Stimulated activated CD4-positive, alpha-beta T cell treated with anti-CD3 and anti-CD28 coated beads, TNF-alpha, amount 100 ng/mL, for 48 hours (primary cell): ENCODE data around the gene PRKG1.
"Not testable (repeated sequence)": the region's sequence is repeated elsewhere in the genome, so short reads cannot be mapped to it uniquely, and the experiment has no call there.

Experiments
- DNase-seq, 3 donors: peaks; one replicate each; pipeline ENCODE4 v3.0.0-alpha.2; 2020; ENCODE audit warnings: low read depth in 3 of 3

The PRKG1 gene

DNA sequence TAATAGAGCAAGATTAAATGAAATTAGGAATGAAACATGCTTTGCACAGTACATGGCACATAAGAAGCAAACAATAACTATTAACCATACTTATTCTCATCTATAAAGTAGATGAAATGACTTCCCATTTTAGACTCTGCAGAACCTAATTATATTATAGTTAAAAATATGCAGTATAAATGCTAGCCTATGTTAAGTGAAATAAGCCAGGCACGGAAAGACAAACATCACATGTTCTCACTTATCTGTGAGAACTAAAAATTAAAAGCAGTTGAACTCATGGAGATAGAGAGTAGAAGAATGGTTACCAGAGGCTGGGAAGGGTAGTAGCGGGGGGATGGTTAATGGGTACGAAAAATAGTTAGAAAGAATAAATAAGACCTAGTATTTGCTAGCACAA is 247.0 kb downstream of the PRKG1 start:
- DNase-seq: no peak

DNA sequence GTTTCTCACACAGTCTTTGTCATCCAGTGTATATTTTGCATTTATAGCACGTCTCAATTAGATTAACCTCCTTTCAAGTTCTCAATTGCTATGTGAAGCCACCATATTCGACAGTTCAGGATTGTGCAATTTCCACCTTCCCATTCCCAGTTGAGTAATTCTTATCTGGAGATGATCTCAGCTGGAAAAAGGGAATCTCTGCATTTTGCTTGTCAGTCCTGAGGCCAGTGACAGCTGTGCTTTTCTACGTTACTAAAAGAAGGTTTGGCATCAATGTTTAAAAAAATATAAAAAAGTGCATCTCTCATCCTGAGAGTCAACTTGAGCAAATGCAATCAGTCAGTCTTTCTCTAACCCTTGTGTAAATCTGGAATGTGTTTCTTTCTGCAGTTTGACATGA is 247.7 kb downstream of the PRKG1 start:
- DNase-seq: no peak

DNA sequence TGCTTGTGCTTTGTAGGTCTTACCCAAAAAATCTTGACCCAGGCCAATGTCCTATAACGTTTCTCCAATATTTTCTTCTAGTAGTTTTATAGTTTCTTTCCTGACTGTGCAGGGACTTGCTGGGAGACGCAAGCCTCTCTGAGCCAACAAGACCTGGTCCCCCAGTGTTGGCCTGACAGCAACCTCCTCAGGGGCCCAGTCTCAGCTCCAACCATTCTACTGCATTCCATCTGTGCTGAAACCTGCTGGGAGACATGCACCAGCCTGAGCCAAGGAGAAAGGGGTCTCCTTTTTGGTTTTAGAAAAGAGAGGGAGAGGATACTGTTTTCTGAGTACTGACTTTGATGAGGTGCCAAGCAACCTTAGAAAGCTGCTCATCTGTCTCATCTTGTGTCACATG is 251.4 kb downstream of the PRKG1 start:
- no peak for DNase-seq

GRCh38 chr10:51326174-51326573 is 251.9 kb downstream of the PRKG1 start:
- no peak for DNase-seq

DNA sequence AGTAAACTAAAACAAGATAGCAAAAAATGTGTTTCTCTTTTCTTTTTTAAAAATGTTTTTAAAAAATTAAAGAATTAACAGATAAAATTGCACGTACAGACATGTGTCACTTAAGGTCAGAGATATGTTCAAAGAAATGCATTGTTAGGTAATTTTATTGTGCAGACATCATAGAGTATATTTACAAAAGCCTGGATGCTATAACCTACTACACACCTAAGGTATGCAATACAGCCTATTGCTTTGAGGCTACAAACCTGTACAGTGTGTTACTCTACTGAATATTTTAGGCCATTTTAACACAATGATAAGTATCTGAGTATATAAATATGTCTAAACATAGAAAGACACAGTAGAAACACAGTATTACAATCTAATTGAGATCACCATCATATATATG is 253.1 kb downstream of the PRKG1 start:
- DNase-seq: no peak

DNA sequence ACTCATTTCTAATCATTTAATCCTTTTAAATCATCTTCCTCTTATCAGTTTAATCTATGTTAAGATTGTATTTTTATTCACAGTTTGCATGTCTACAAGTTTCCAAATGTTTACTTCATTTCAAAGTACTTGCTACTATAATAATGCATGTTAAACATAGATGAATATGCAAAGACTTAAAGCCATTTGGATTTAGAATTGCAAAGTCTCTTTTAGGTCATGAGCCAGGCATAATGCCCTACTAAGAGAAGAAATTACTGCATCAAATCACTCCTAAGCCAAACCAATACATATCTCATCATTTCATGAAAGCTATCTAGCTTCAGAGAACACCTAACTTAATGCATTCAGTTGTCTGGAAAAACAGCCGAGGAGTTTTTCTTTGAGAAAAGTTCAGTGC is 266.1 kb downstream of the PRKG1 start:
- no peak for DNase-seq

- no peak for DNase-seq
Measured at GRCh38 chr10:51340845-51341610, 266.7 kb downstream of the PRKG1 start.

DNA sequence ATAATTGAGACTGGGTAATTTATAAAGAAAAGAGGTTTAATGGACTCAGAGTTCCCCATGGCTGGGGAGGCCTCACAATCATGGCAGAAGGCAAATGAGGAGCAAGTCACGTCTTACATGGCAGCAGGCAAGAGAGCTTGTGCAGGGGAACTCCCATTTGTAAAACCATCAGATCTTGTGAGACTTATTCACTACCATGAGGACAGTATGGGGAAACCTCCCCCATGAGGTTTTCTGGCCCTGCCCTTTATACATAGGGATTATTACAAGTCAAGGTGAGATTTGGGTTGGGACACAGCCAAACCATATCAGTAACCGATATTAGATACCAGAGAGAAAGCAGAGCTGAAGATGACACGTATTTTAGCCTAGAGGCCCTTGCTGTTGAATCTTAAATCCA is 267.5 kb downstream of the PRKG1 start:
- DNase-seq: not testable (repeated sequence)

- DNase-seq: no peak
Measured at GRCh38 chr10:51342381-51342780, 268.1 kb downstream of the PRKG1 start.

GRCh38 chr10:51343391-51343790 is 269.1 kb downstream of the PRKG1 start:
- no peak for DNase-seq

DNA sequence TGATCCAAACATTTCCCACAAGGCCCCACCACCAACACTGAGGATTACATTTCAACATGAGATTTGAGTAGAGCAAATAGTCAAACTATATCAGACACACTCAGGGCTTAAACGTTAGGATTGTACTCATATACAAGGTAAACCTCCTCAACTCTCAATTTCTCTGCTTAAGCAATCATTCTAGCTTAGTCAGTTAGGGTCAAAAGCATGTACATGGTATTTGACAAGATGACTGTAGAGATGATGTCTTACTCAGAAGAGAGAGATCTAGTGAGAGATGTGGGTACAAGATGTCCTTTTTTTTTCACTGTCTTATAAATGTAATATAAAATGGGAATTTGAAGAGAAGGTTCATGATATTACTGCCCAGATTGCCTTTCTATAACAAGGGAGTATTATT is 270.1 kb downstream of the PRKG1 start:
- no peak for DNase-seq

- DNase-seq: no peak
Measured at GRCh38 chr10:51348622-51349021, 274.3 kb downstream of the PRKG1 start.

- no peak for DNase-seq
Measured at GRCh38 chr10:51357170-51357569, 282.9 kb downstream of the PRKG1 start.

GRCh38 chr10:51358227-51358626 is 283.9 kb downstream of the PRKG1 start:
- no peak for DNase-seq

GRCh38 chr10:51363415-51363814 is 289.1 kb downstream of the PRKG1 start:
- DNase-seq: no peak

DNA sequence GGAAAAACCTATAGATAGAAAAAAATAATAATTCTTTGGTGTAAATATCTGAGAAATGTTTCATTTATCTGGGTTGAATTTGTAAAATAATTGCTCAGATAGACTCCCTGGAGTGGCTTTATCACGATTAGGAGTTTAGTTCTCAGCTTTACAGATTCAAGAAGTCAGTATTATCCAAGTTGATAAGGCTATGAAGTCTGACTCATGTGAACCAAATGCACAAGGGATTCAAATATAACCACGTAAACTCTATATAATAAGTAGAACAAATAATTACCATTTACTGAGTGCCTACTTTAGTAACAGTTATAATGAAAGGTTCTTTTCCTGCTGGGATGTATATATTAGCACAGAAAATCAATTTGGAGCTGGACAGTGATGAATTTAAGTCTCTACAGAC is 290.4 kb downstream of the PRKG1 start:
- DNase-seq: no peak

DNA sequence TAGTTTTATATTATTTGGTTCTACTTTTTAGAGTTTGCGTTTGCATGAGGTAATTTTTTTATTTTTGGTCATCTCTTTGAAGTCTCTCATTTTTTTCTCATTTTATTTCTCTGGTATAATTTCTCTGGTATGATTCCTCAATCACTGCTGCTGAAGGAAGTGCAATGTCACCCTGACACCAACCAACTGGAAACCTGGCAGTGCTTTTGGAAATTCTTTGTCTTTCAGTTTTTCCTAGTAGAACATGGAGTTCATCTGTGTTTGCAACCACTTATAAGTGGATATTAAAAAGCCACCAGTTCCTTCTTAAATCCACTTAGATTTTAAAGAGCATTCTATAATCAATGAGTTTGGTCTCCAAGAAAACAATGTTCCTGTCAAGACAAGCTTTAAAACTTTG is 291.8 kb downstream of the PRKG1 start:
- DNase-seq: no peak

DNA sequence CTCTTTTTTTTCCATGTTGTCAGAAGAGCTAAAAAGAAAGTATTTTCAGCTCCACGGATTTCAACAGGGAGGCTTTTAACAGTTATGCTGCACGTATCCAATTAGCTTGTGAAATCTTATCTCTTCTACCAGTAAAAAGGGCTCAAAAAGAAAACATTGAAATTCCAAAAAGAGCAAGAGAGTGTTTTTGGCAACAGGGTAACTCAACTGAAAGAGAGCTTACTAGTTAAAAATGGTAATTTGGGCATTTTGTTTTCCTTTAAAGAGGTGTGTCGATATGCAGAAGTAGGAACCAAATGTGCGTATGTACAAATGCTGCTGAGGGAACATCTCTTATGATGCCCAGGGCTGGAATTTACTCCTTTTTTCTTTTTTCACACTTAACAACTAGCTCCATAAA is 292.8 kb downstream of the PRKG1 start:
- DNase-seq: no peak

DNA sequence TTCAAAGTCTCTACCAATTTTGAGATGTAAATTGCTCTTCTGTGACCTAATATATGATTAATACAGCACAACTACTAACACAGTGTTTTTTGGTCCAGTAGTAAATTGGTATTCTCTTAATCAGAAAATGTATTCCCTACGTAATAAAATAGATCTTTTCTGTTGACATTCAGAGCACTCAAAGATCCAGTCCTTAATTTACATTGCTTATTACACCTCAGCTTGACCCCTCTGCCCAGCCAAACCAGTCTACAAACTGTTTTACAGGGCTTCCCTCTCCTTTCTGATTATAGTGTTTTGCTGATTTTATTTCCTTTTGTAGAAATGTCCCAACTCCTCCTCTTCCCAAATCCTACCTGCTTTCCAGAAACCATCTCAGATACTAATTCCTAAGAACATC is 293.4 kb downstream of the PRKG1 start:
- DNase-seq: no peak

DNA sequence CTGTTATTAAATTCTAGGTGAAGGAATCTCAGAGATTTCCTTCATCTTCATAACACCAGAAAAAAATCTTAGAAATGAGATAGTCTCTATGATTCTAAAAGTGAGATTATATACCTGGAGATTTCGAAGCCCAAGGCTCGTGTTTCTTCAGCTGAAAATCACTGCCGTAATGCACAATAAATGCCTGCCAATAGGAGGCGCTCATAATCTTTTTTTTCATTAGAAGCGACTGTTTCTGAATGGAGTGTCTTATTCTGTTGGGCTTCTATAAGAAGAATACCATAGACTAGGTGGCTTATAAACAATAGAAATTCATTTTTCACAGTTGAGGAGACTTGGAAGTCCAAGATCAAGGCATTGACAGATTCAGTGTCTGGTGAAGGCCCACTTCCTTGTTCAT is 294.7 kb downstream of the PRKG1 start:
- no peak for DNase-seq

DNA sequence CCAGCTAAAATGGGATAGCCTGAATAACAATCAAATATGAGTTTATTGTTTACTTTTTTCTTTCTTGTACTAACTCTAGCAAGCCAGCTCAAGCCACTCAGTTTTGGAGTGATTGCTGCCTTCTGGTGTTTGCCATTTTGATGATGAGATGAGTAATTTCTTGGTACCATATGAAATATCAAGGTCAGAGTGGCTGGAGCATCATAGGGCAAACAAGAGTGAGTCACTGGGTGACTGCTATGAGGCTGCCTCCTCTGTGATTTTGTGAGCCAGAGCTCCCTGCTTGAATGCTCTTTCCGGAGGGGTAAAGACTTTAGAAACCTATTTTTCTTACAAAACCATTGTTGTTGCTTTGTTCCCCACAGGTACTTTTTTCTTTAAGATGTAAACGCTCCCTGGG is 295.6 kb downstream of the PRKG1 start:
- DNase-seq: no peak

- DNase-seq: no peak
Measured at GRCh38 chr10:51371743-51372142, 297.5 kb downstream of the PRKG1 start.

DNA sequence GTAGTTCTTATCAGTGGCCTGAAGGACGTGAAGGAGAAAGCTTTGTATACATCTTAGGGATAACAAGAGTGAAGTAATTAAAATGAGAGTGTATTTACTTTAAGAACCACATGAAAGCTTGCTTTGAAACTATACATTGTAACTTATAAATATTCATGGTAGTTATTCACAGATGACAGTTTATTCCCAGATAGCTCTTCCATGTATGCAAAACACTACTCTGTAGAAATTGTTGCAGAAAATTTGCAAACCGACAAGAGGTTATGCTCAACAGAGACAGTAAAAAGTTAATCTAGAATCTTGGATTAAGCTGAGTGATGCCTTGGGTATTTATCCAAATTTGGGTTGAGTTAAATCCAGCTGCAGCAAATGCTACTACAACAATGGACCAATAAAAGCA is 301.5 kb downstream of the PRKG1 start:
- DNase-seq: no peak
